Stimulated activated CD4-positive, alpha-beta T cell treated with anti-CD3 and anti-CD28 coated beads, Interleukin-15, amount 100 ng/mL, for 1 hour (primary cell): ENCODE measurements around the gene GALP.
"Not testable (repeated sequence)": the region's sequence is repeated elsewhere in the genome, so short reads cannot be mapped to it uniquely, and the experiment has no call there.

Source experiments
- DNase-seq, 2 donors: peaks; one replicate each; pipeline ENCODE4 v3.0.0-alpha.2; 2020; ENCODE audit warnings: low read depth in 1 of 2, low spot score in 1 of 2

The GALP gene

GRCh38 chr19:56191115-56191514 is 15.3 kb downstream of the GALP start:
- DNase-seq = no peak

DNA sequence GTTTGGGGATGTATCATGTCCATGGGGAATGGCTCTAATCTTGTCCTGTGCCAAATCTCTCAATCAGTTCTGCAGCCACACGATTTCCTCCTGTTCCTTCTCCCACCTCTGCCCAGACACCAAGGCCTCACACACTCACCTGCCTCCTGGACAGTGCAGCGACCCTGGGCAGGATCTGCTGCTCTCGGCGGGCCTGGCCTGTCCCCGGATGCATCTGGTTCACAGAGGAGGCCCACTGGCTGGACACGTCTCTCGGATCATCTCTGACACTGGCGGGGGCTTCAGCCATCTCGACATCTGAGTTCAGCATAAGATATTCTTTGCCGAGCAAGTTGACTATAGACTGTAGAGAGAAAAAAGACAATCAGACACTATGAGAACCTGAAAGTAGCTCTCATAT is 15.9 kb downstream of the GALP start:
- DNase-seq = no peak

GRCh38 chr19:56193981-56194640 is 18.3 kb downstream of the GALP start:
- DNase-seq = no peak

DNA sequence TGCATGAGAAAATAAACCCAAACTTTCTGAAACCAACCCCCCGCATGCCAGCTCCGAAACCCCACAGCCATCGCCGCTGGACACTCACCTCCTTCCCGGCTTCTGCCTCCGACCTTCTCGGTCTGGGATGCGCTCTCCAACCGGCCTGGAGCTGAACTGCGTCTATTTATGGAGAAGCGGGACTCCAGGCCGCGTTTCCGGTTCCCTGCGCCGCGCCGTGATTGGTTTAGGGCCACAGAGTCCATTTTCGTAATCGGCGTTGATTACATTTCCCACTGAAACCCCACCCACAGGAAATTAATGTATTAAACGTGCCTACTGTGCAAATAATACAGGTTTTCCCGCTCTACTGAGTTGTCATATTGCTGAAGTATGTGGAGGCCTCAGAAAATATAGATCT is 21.8 kb downstream of the GALP start, which contains the start of gene ZSCAN5B:
Gene ZSCAN5B (minus strand): TSS at position 138 of the 400 bp plus-strand sequence. CDS start 4,731 bp downstream, outside the sequence.
- not testable (repeated sequence) for DNase-seq

DNA sequence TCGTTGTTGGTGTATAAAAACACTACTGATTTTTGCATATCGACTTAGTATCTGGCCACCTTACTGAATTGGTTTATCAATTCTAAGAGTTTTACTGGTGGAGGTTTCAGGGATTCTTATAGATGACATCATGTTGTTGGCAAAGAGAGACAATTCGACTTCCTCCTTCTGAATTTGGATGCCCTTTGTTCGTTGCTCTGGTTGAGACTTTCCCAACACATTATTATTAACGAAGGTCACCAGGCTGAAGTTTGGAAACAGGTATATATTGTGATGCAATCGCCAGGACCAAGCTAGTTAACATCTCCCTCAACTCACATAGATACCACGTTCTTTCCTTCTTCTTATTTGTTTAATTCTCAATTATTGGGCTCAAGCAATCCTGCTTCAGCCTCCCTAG is 23.9 kb downstream of the GALP start:
- DNase-seq = no peak

- no peak for DNase-seq
Observed at GRCh38 chr19:56201973-56202372, 26.2 kb downstream of the GALP start, which contains the start of gene ZSCAN5C. ZSCAN5C (plus strand) TSS chr19:56202273; CDS start chr19:56205914, 3,641 bp downstream.

GRCh38 chr19:56207581-56207980 is 31.8 kb downstream of the GALP start:
- DNase-seq = not testable (repeated sequence)

GRCh38 chr19:56209091-56209490 is 33.3 kb downstream of the GALP start:
- DNase-seq = no peak

GRCh38 chr19:56210036-56210435 is 34.2 kb downstream of the GALP start:
- DNase-seq = not testable (repeated sequence)

DNA sequence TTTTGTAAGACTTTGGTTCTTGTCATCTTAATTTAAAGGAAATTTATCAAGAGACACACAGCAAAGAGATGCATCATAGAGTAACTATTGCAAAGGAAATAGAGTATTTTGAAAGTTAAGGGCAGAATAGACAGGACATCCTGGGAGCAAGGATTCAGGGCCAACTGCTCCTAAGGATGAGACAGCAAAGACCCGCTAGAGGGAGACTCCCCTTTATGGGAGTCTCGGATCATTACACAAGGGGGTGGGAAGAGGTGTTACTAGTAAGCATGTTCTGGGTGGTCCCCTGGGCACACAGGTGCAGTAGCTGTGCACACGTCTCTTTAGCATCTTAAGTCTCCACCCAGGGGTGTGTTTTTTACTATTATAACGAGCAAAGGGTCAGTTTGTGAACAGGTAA is 35.9 kb downstream of the GALP start:
- DNase-seq = no peak

DNA sequence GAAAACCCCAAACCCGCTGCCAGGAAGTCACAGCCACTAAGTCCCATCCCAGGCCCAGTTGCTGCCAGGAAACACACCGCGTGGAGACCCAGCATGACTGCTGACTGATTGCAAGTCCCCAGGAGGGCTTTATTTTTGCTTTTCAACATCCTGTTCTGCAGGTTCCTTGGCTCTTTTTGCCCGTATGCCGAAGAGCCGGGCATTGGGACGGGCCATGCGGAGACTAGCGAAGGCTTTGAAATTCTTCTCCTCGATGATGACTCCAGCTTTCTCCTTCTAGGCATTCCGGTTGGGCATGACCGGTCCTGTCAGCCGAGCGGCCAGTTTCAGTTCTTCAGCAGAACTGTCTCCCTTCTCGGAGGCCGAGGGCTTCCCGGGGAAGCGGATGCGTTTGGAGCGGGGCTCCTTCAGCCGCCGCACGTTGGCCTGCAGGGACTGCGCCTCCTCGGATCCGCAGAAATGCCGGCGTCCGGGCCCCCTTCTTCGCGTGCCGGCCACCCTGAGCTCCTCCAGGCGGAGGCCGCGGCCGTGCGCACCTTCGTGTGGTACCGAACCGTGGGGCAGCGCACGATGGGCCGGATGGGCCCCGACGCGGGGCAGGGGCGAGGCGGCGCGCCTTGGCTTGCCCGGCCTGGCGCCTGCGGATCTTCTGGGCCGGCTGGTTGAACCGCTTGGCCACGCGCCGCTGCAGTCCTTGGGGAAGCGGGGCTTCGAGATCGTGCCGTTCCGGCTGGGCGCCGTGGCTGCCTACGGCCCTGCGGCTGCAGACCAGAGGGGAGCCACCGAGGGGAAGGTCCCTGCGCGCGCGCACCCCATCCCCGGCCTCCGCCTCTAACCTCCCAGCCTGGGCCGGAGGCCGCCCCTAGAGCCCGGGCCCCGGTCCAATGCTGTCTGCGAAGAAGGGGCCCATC is 41.5 kb downstream of the GALP start:
- no peak for DNase-seq

DNA sequence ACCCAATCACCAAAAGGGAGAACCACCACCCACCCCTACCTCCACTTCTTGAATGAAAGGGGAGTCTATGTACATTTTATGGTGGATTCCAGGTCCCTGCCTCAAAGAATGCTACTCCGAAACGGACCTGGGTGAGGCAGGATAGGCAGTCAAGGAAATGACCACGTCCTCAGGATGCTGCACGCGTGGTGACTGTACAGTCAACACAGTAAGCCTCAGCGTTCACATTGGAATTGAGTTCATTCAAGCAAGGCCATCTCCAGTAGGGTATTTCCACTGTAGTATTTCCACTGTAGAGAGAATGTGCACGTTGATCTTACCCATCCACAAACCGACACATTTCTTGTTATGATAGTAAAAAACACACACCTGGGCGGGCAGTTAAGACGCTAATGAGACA is 43.2 kb downstream of the GALP start:
- no peak for DNase-seq

- not testable (repeated sequence) for DNase-seq
Observed at GRCh38 chr19:56221442-56221841, 45.6 kb downstream of the GALP start.

DNA sequence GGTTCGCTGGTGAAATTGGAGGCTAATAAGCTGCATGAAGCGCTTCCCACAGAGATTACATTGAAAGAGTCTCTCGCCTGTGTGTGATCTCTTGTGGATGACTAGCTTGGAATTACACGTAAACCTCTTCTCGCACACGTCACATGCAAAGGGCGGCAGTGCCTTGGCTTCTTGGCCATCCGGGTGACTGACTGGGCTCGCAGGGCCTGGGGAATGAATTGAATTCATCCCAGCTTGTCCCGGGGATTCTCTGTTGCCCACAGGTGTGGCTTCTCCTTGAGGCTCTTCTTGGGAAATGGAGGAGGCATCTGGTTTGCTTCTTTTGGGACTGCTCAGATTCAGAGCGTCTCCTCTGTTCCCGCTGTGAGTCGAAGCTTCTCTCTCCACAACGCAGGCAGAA is 46.0 kb downstream of the GALP start:
- DNase-seq = no peak

DNA sequence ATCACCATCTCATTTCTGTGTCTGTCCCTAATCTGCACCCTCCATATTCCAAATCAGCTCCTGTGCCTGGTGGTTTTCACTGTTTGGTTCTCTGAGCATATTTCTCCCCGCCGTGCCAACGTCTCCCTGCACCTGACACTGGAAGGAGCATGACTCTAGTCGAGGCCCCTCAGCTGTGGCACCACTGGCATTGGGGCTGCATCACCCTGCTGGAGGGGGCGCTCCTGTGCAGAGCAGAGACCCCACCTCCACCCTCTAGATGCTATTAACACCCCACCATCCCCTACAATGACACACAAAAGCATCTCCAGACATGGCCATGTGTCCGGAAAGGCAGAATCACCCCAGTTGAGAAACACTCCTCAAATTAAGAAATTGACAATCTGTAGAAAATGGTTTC is 47.1 kb downstream of the GALP start:
- DNase-seq = no peak

DNA sequence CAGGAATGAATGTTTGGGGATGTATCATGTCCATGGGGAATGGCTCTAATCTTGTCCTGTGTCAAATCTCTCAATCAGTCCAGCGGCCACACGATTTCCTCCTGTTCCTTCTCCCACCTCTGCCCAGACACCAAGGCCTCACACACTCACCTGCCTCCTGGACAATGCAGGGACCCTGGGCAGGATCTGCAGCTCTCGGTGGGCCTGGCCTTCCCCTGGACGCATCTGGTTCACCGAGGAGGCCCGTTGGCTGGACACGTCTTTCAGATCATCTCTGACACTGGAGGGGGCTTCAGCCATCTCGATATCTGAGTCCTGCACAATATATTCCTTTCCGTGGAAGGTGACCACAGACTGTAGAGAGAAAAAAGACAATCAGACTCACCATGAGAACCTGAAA is 47.7 kb downstream of the GALP start:
- DNase-seq = no peak
